ENCODE results near the gene PRKN.

GRCh38 chr6:162108041-162108440 lies 619.5 kb downstream of the PRKN start:
- no peak for TF ChIP-seq CTCF (conservative IDR thresholded peaks at IDR 0.05)
- TF ChIP-seq EZH2 (IDR thresholded peaks at IDR 0.05; ENCODE audit: low read depth): no peak
